Neural progenitor cell (in vitro differentiated cells): ENCODE data around the gene CDH23.

ENCODE experiments used
- CTCF ChIP-seq: fragments of 200-600 bp; sonication (generic); IDR thresholded peaks from 2 replicates; pipeline ENCODE4 v1.5.1; 2017; ENCODE audit warnings: antibody characterized with exemption, mild to moderate bottlenecking
- EZH2 ChIP-seq: fragments of 200-600 bp; sonication (generic); IDR thresholded peaks from 2 replicates; pipeline ENCODE4 v1.6.1; 2017; ENCODE audit warnings: antibody characterized with exemption, mild to moderate bottlenecking, moderate library complexity
- EZH2phosphoT487 ChIP-seq: fragments of 200-600 bp; sonication (generic); IDR thresholded peaks from 2 replicates; pipeline ENCODE4 v1.6.1; 2017; ENCODE audit warnings: antibody characterized with exemption

- TF ChIP-seq CTCF, result no peak
- TF ChIP-seq EZH2, result no peak
- TF ChIP-seq EZH2phosphoT487, result no peak
Observed at GRCh38 chr10:71366690-71367089, 30.0 kb upstream of the CDH23 start.
